ENCODE data around the gene DRGX. TPM values are rescaled to one million over a fixed set of nuclear protein-coding genes. Genes with fewer than 3 reads are reported as not detected.

DRGX gene
- total and polyA plus RNA-seq, 2 of the 4 experiments (the other 2 are of a cell fraction), result not detected

GRCh38 chr10:49398986-49399385 lies 3.1 kb upstream of the DRGX start:
- Histone ChIP-seq H3K9me3 (ENCODE audit: control insufficient read depth, insufficient read depth, low read length) (no peaks in the 10 kb centered on the region), H3K4me2 (ENCODE audit: low read depth, low read length) (no peak overlapping the region), H3K14ac (replicated peaks; ENCODE audit: low read depth, low read length) (no peak overlapping the region), H2AFZ (replicated peaks; ENCODE audit: low read length, poor library complexity) (no peak overlapping the region), H2BK15ac (ENCODE audit: low read depth, low read length) (no peak overlapping the region), H3K18ac (ENCODE audit: low read depth, low read length) (no peak overlapping the region), H3K27me3 (ENCODE audit: control insufficient read depth, insufficient read depth, low read length) (peaks cover 70% of the 10 kb centered on the region), H4K91ac (ENCODE audit: insufficient read depth, low read depth, low read length) (no peak overlapping the region), H3K4ac (ENCODE audit: low read depth, low read length) (no peak overlapping the region), H3K9me1 (ENCODE audit: insufficient read depth, low read length) (no peaks in the 10 kb centered on the region), H3K36me3 (ENCODE audit: control insufficient read depth, insufficient read depth, low read length) (no peaks in the 10 kb centered on the region), H3K27ac (ENCODE audit: insufficient read depth, low read length) (no peak overlapping the region), H3K4me1 (ENCODE audit: control insufficient read depth, insufficient read depth, low read length) (no peaks in the 10 kb centered on the region), H3K79me1 (ENCODE audit: low read depth in 1 of 2, low read length in 2 of 2) (no peaks in the 10 kb centered on the region), H2BK5ac (ENCODE audit: low read depth, low read length, poor library complexity, severe bottlenecking) (no peak overlapping the region), H4K8ac (ENCODE audit: low read depth in 2 of 2, low read length in 2 of 2) (no peak overlapping the region), H3K23ac (ENCODE audit: low read depth, low read length) (no peak overlapping the region), H2BK120ac (ENCODE audit: low read depth, low read length) (no peak overlapping the region), H3K9ac (ENCODE audit: low read depth, low read length) (no peak overlapping the region), H2AK5ac (ENCODE audit: low read depth, low read length) (no peak overlapping the region), H4K20me1 (ENCODE audit: insufficient read depth, low read length) (peaks cover 5% of the 10 kb centered on the region; the same call in 1 of the 2 replicates), H3K56ac (ENCODE audit: extremely low read depth, insufficient read depth, low read length) (no peak overlapping the region), H4K5ac (ENCODE audit: low read depth, low read length) (no peak overlapping the region), H3K4me3 (ENCODE audit: insufficient read depth, low read depth, low read length) (no peak overlapping the region), H2BK20ac (ENCODE audit: low read depth, low read length) (no peak overlapping the region), H2AK9ac (replicated peaks; ENCODE audit: low read depth, low read length, poor library complexity) (no peak overlapping the region)
- BruUV-seq (replicated peaks), result no TSS peak
- ChIA-PET CTCF (interaction anchor here (1.9 kb wide), 1 partner anchor 9 kb away, joined by 8 read pairs; no protein-coding TSS in a partner anchor), POLR2A (ENCODE audit: unreplicated experiment) (no interaction called here)
- in situ Hi-C loops (cut with MboI; ENCODE audit: low sequenced_read_pairs), result no loop called here
- ATAC-seq (ENCODE audit: low read depth), result no peak
- intact Hi-C loops (cut with micrococcal nuclease), result no loop called here
- dilution Hi-C loops (cut with HindIII; ENCODE audit: low sequenced_read_pairs, unreplicated experiment), result no loop called here
- TF ChIP-seq NFE2L2 (IDR thresholded peaks at IDR 0.05; ENCODE audit: low read depth, low read length) (no peak), ELK1 (IDR thresholded peaks at IDR 0.05; ENCODE audit: borderline replicate concordance, low read depth, low read length) (no peak), MAFK (IDR thresholded peaks at IDR 0.05; ENCODE audit: low read depth, low read length) (no peak)
- no CpG with 5 or more reads among the region's 9 CpGs for WGBS, 2 experiments (ENCODE audit: extremely low coverage in 2 of 2, insufficient read length in 1 of 2)
- no peak for DNase-seq

All from IMR-90 (cell line).